Testis (tissue), 3 donors: ENCODE measurements around the gene ABLIM3. TPM values are rescaled to one million over a fixed set of nuclear protein-coding genes. Genes with fewer than 3 reads are reported as not detected.

Experiments used
- DNase-seq: peaks from one replicate; pipeline ENCODE4 v3.0.0-alpha.2; 2019
- H3K27ac ChIP-seq, 2 donors: fragments of 200-600 bp; sonication (generic); one replicate each; pipeline ENCODE4 v1.5.1; 2019
- H3K27me3 ChIP-seq: fragments of 200-600 bp; sonication (generic); one replicate; pipeline ENCODE4 v1.5.1; 2019
- H3K36me3 ChIP-seq: fragments of 200-600 bp; sonication (generic); one replicate; pipeline ENCODE4 v1.5.1; 2017; ENCODE audit warnings: low read depth; ENCODE audit errors: missing control alignments
- H3K4me1 ChIP-seq: fragments of 200-600 bp; sonication (generic); one replicate; pipeline ENCODE4 v1.5.1; 2019
- H3K4me3 ChIP-seq, 2 donors: fragments of 200-600 bp; sonication (generic); one replicate each; pipeline ENCODE4 v1.5.1; 2017 to 2019
- H3K9me3 ChIP-seq: fragments of 200-600 bp; sonication (generic); one replicate; pipeline ENCODE4 v1.5.1; 2017
- CTCF ChIP-seq, 3 experiments: fragments of 450-650 bp in 2 of 3; fragments of 200-600 bp in 1 of 3; sonication (generic) in 1 of 3; IDR thresholded peaks; one replicate each; pipeline ENCODE4 v1.5.1; 2016 to 2019; ENCODE audit warnings: antibody characterized with exemption in 3 of 3, mild to moderate bottlenecking in 2 of 3, moderate library complexity in 1 of 3
- POLR2A ChIP-seq: fragments of 450-650 bp; IDR thresholded peaks from one replicate; pipeline ENCODE4 v1.6.1; 2017; ENCODE audit warnings: antibody characterized with exemption, mild to moderate bottlenecking, moderate library complexity
- WGBS, 2 donors: methylation state at CpG; one replicate each; pipeline ENCODE4 v1.1.5; 2018; 5-methylcytosine and 5-hydroxymethylcytosine counted together
- intact Hi-C: fragments of 100-400 bp; cut with DNase I; formaldehyde crosslinking; loops from one replicate; pipeline ENCODE4 v1.15.1; 2023; ENCODE audit warnings: low total_unique reads
- polyA plus RNA-seq: library from polyadenylated mRNA; stranded (reverse); fragments of 350-450 nt; fragmentation: Illumina TruSeq; extraction: RNeasy Lipid Tissue Mini Kit (QIAGEN cat#74804); gene quantifications from one replicate; pipeline ENCODE4 v1.2.3, GENCODE V29; 2014; ENCODE audit warnings: low read depth, low replicate concordance; ENCODE audit not compliant: insufficient read depth
- total RNA-seq, 2 donors: library from RNA; depleted of rRNA; stranded (reverse); fragments of >200 nt; gene quantifications; one replicate each; pipeline ENCODE4 v1.2.3, GENCODE V29; 2016

Gene ABLIM3
- total and polyA plus RNA-seq, 3 donors from 2014 or later = 5.6 to 8.9 (median 7.6) TPM

- no peak for DNase-seq
- H3K36me3 ChIP-seq = no peaks in the 10 kb centered on the region
- intact Hi-C loops = no loop called here
- H3K27me3 ChIP-seq = no peaks in the 10 kb centered on the region
- WGBS, 2 donors = 61 to 74% methylated on average over 4 of the region's 4 CpGs
- no peak overlapping the region for H3K27ac ChIP-seq
- TF ChIP-seq CTCF (IDR thresholded peaks at IDR 0.05) (no peak), POLR2A (no peak)
- H3K9me3 ChIP-seq = no peaks in the 10 kb centered on the region
- no peaks in the 10 kb centered on the region for H3K4me1 ChIP-seq
- no peak overlapping the region for H3K4me3 ChIP-seq
These were observed 96.4 kb downstream of the ABLIM3 start for GRCh38 chr5:149237662-149238061.

- TF ChIP-seq CTCF (IDR thresholded peaks at IDR 0.05) (no peak), POLR2A (no peak)
- H3K36me3 ChIP-seq = no peaks in the 10 kb centered on the region
These were observed 97.2 kb downstream of the ABLIM3 start for GRCh38 chr5:149238540-149238939.

GRCh38 chr5:149239917-149240316, 98.6 kb downstream of the ABLIM3 start:
- WGBS, 2 donors = 67 to 100% methylated on average over 2 of the region's 2 CpGs

More at GRCh38 chr5:149238540-149238939, 97.2 kb downstream of the ABLIM3 start:
- Histone ChIP-seq H3K4me3 (no peak overlapping the region), H3K4me1 (no peaks in the 10 kb centered on the region), H3K27ac (no peak overlapping the region), H3K9me3 (no peaks in the 10 kb centered on the region), H3K27me3 (no peaks in the 10 kb centered on the region)
- WGBS, 2 donors = 53 to 71% methylated on average over 2 of the region's 2 CpGs
- no peak for DNase-seq
- intact Hi-C loops = no loop called here

GRCh38 chr5:149240354-149240998, 99.2 kb downstream of the ABLIM3 start:
- H3K9me3 ChIP-seq = no peaks in the 10 kb centered on the region
- intact Hi-C loops = no loop called here
- H3K4me3 ChIP-seq = no peak overlapping the region
- no peaks in the 10 kb centered on the region for H3K27me3 ChIP-seq
- H3K36me3 ChIP-seq = no peaks in the 10 kb centered on the region
- H3K27ac ChIP-seq = no peak overlapping the region
- peak; percentile 18 for DNase-seq
- 81 to 87% methylated on average over 13 of the region's 13 CpGs for WGBS, 2 donors
- TF ChIP-seq CTCF (IDR thresholded peaks at IDR 0.05) (no peak), POLR2A (no peak)
- H3K4me1 ChIP-seq = no peaks in the 10 kb centered on the region

More at GRCh38 chr5:149239917-149240316, 98.6 kb downstream of the ABLIM3 start:
- no peak for DNase-seq
- TF ChIP-seq CTCF (IDR thresholded peaks at IDR 0.05) (no peak), POLR2A (no peak)
- no peak overlapping the region for H3K4me3 ChIP-seq
- H3K36me3 ChIP-seq = no peaks in the 10 kb centered on the region
- no peaks in the 10 kb centered on the region for H3K9me3 ChIP-seq
- H3K27ac ChIP-seq = no peak overlapping the region
- intact Hi-C loops = no loop called here
- no peaks in the 10 kb centered on the region for H3K27me3 ChIP-seq
- no peaks in the 10 kb centered on the region for H3K4me1 ChIP-seq

GRCh38 chr5:149242339-149242738, 101.0 kb downstream of the ABLIM3 start:
- Histone ChIP-seq H3K4me3 (no peak overlapping the region), H3K36me3 (no peaks in the 10 kb centered on the region), H3K9me3 (no peaks in the 10 kb centered on the region), H3K27me3 (no peaks in the 10 kb centered on the region), H3K27ac (no peak overlapping the region), H3K4me1 (no peaks in the 10 kb centered on the region)
- intact Hi-C loops = no loop called here
- WGBS, 2 donors = 89 to 94% methylated on average over 3 of the region's 3 CpGs
- no peak for TF ChIP-seq CTCF (IDR thresholded peaks at IDR 0.05)
- no peak for TF ChIP-seq POLR2A
- DNase-seq = no peak
